HepG2 (cell line): Measurements from ENCODE around the gene MTCH1. TPM values are rescaled to one million over a fixed set of nuclear protein-coding genes. Genes with fewer than 3 reads are reported as not detected.
A peak's percentile ranks its signal among the peaks of the same experiment; 100 is the strongest.

Experiments
- ATF1 ChIP-seq: IDR thresholded peaks from 2 replicates; pipeline ENCODE4 v1.6.1; 2016; ENCODE audit warnings: mild to moderate bottlenecking, control low read depth
- GLMP ChIP-seq: sonication (generic); formaldehyde crosslinking; IDR thresholded peaks from 2 replicates; pipeline ENCODE4 v1.9.0; 2021; ENCODE audit warnings: missing genetic modification reagents, mild to moderate bottlenecking, borderline replicate concordance
- HIC2 ChIP-seq: sonication (generic); formaldehyde crosslinking; IDR thresholded peaks from 2 replicates; pipeline ENCODE4 v1.9.0; 2022; ENCODE audit warnings: low read depth, missing genetic modification reagents
- IRF1 ChIP-seq: sonication (generic); formaldehyde crosslinking; IDR thresholded peaks from 2 replicates; pipeline ENCODE4 v1.4.0; 2020; ENCODE audit warnings: low read depth, mild to moderate bottlenecking, missing genetic modification reagents
- KLF9 ChIP-seq: IDR thresholded peaks from 2 replicates; pipeline ENCODE4 v1.6.1; 2016; ENCODE audit warnings: low read depth
- THAP9 ChIP-seq: sonication (generic); formaldehyde crosslinking; IDR thresholded peaks from 2 replicates; pipeline ENCODE4; 2020; ENCODE audit warnings: missing genetic modification reagents, mild to moderate bottlenecking, borderline replicate concordance
- ZMYM3 ChIP-seq: sonication (generic); formaldehyde crosslinking; IDR thresholded peaks from 2 replicates; pipeline ENCODE4 v1.5.1; 2020; ENCODE audit warnings: mild to moderate bottlenecking, missing genetic modification reagents
- ZMYM4 ChIP-seq: sonication (generic); formaldehyde crosslinking; IDR thresholded peaks from 2 replicates; pipeline ENCODE4 v1.8.1; 2023; ENCODE audit warnings: mild to moderate bottlenecking, missing genetic modification reagents
- ZNF503 ChIP-seq: sonication (generic); formaldehyde crosslinking; IDR thresholded peaks from 2 replicates; pipeline ENCODE4 v1.4.0; 2020; ENCODE audit warnings: missing genetic modification reagents
- ZNF619 ChIP-seq: sonication (generic); formaldehyde crosslinking; IDR thresholded peaks from 2 replicates; pipeline ENCODE4 v1.4.0; 2020; ENCODE audit warnings: mild to moderate bottlenecking, missing genetic modification reagents
- ZNF646 ChIP-seq: sonication (generic); formaldehyde crosslinking; IDR thresholded peaks from 2 replicates; pipeline ENCODE4 v1.9.0; 2021; ENCODE audit warnings: mild to moderate bottlenecking, missing genetic modification reagents
- ZNF772 ChIP-seq: sonication (generic); formaldehyde crosslinking; IDR thresholded peaks from 2 replicates; pipeline ENCODE4 v1.5.0; 2020; ENCODE audit warnings: mild to moderate bottlenecking, missing genetic modification reagents
- polyA plus RNA-seq, 8 experiments: library from polyadenylated mRNA; depleted of rRNA in 3 of 8; stranded (reverse) in 7 of 8; unstranded in 1 of 8; fragments of >200 nt; fragmentation: Illumina TruSeq in 4 of 8; extraction: Trizol in 4 of 8; gene quantifications; 2 replicates each; pipeline versions ENCODE4 v1.2.1 to v1.2.3, GENCODE V29; 2011 to 2016; ENCODE audit warnings: low read depth in 4 of 8, missing spikeins in 1 of 8, mixed read lengths in 1 of 8; ENCODE audit not compliant: insufficient read depth in 1 of 8
- total RNA-seq, 5 experiments: library from RNA; depleted of rRNA; stranded (reverse); fragments of >200 nt; fragmentation: Illumina TruSeq; extraction: Trizol; gene quantifications; 2 replicates each; pipeline ENCODE4 v1.2.3, GENCODE V29; 2016; ENCODE audit warnings: low read depth in 1 of 5

MTCH1 gene
- total and polyA plus RNA-seq, 2 of the 13 experiments (the other 11 are each of a cell fraction or from before 2014, with no cell fraction given), result 86.2 to 144 TPM

- no peak for TF ChIP-seq ZNF503
- no peak for TF ChIP-seq HIC2 (CRISPR knock-in tag)
- no peak for TF ChIP-seq GLMP
- no peak; the same call in 1 of the 2 replicates for TF ChIP-seq THAP9 (CRISPR knock-in tag)
- TF ChIP-seq KLF9 (CRISPR knock-in tag), result peak; percentile 62; the same call in 1 of the 2 replicates
- TF ChIP-seq ZMYM4 (CRISPR knock-in tag), result peak; percentile 87
- no peak for TF ChIP-seq IRF1 (CRISPR knock-in tag)
- TF ChIP-seq ZNF772, result peak; percentile 60; the same call in 1 of the 2 replicates
- no peak for TF ChIP-seq ATF1
- TF ChIP-seq ZNF619 (CRISPR knock-in tag), result peak; percentile 5; the same call in 1 of the 2 replicates
- TF ChIP-seq ZNF646 (CRISPR knock-in tag), result no peak
- TF ChIP-seq ZMYM3 (CRISPR knock-in tag), result no peak
These were observed at the start of gene MTCH1 (continued) for GRCh38 chr6:36985808-36986703.
